ENCODE results near the gene MYH15. TPM values are rescaled to one million over a fixed set of nuclear protein-coding genes. Genes with fewer than 3 reads are reported as not detected.

MYH15 gene
- total RNA-seq (under 1 TPM; 0.18 to 0.31 TPM), polyA plus RNA-seq (under 1 TPM; 0.06 to 0.31 TPM)
- long read RNA-seq, donor 1: 0 reads
- long read RNA-seq, donor 2: 0 reads
- long read RNA-seq, donor 3: 0 reads
- long read RNA-seq, donor 4: 0 reads
- long read RNA-seq, donor 5: 0 reads

- no peaks in the 10 kb centered on the region for H3K9me3 ChIP-seq (ENCODE audit: control insufficient read depth in 4 of 4, insufficient read depth in 3 of 4, low read length in 3 of 4)
- TF ChIP-seq CTCF (IDR thresholded peaks at IDR 0.05; ENCODE audit: control extremely low read depth, extremely low read depth): no peak
- ATAC-seq (ENCODE audit: insufficient read depth, low FRiP score): no peak
- H3K4me3 ChIP-seq: no peak within 1 kb of the TSS
- WGBS, 2 donors: 91% methylated on average over 3 of the region's 3 CpGs
- H3K36me3 ChIP-seq (ENCODE audit: control insufficient read depth in 4 of 4, insufficient read depth in 4 of 4, low read length in 4 of 4): no peaks in the 10 kb centered on the region
- no peak within 1 kb of the TSS for H3K9ac ChIP-seq (ENCODE audit: insufficient read depth in 1 of 2, low read length in 2 of 2)
- DNase-seq: no peak
- H3K4me1 ChIP-seq (ENCODE audit: control insufficient read depth in 5 of 5, insufficient read depth in 5 of 5, low read length in 5 of 5): no peaks in the 10 kb centered on the region
- H3K27me3 ChIP-seq (ENCODE audit: control insufficient read depth in 3 of 3, insufficient read depth in 3 of 3, low read length in 2 of 3): no peaks in the 10 kb centered on the region
- no peak within 1 kb of the TSS for H3K27ac ChIP-seq (ENCODE audit: low read depth in 1 of 2, low read length in 1 of 2)
These were observed at the start of gene MYH15 for GRCh38 chr3:108510496-108510895. Gene MYH15, minus strand, starts transcription at chr3:108510596. Its CDS starts 66 bp downstream, at chr3:108510530.

GRCh38 chr3:108555966-108556581 is 45.7 kb upstream of the MYH15 start:
- no peak for ATAC-seq (ENCODE audit: insufficient read depth, low FRiP score)
- H3K4me1 ChIP-seq (ENCODE audit: control insufficient read depth in 5 of 5, insufficient read depth in 5 of 5, low read length in 5 of 5): no peaks in the 10 kb centered on the region
- H3K27ac ChIP-seq (ENCODE audit: low read depth in 1 of 2, low read length in 1 of 2): no peak overlapping the region
- no peak for DNase-seq
- H3K27me3 ChIP-seq (ENCODE audit: control insufficient read depth in 3 of 3, insufficient read depth in 3 of 3, low read length in 2 of 3): no peaks in the 10 kb centered on the region
- peaks cover 0 to 9% (median 3%) of the 10 kb centered on the region in 4 donors for H3K36me3 ChIP-seq (ENCODE audit: control insufficient read depth in 4 of 4, insufficient read depth in 4 of 4, low read length in 4 of 4)
- no peak for TF ChIP-seq CTCF (IDR thresholded peaks at IDR 0.05; ENCODE audit: control extremely low read depth, extremely low read depth)
- H3K9ac ChIP-seq (ENCODE audit: insufficient read depth in 1 of 2, low read length in 2 of 2): no peak overlapping the region
- H3K4me3 ChIP-seq: no peak overlapping the region
- no peaks in the 10 kb centered on the region for H3K9me3 ChIP-seq (ENCODE audit: control insufficient read depth in 4 of 4, insufficient read depth in 3 of 4, low read length in 3 of 4)
- WGBS, 2 donors: 68 to 82% methylated on average over 2 of the region's 2 CpGs

DNA sequence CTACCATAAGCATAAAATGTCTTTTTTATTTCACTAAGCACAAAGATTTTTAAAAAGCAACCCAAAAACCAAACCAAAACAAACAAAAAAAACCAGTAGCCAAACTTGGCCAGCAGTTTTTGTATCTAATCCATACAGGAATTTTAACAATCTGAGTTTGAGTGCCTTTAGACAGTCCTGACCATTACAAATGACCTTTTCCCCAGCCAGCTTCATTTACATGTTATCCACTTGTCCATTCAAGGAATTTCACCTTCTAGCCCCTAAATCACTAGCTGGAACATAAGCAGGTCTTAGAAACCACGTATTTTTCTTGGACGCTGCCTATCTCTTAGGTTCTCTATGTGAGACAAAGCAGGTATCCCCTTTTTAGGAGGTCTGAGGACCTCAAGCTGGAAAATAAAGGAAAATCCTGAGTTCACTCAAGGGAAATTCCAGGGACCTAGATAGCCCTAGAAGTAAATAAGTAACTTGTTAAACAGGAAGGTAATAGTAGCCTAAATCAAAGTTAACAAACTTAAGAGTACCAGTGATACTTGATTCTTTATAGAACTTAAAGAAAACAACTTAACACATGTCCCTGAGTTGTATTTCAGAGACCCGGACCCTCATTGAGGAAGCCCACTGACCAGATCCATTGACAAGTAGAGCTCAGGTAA is 44.6 kb upstream of the MYH15 start:
- WGBS, 2 donors: 68 to 85% methylated on average over 3 of the region's 3 CpGs
- Histone ChIP-seq H3K9ac (ENCODE audit: insufficient read depth in 1 of 2, low read length in 2 of 2) (no peak overlapping the region), H3K36me3 (ENCODE audit: control insufficient read depth in 4 of 4, insufficient read depth in 4 of 4, low read length in 4 of 4) (peaks cover 0 to 7% (median 3%) of the 10 kb centered on the region in 4 donors), H3K27me3 (ENCODE audit: control insufficient read depth in 3 of 3, insufficient read depth in 3 of 3, low read length in 2 of 3) (no peaks in the 10 kb centered on the region), H3K27ac (ENCODE audit: low read depth in 1 of 2, low read length in 1 of 2) (no peak overlapping the region), H3K4me3 (no peak overlapping the region), H3K4me1 (ENCODE audit: control insufficient read depth in 5 of 5, insufficient read depth in 5 of 5, low read length in 5 of 5) (no peaks in the 10 kb centered on the region), H3K9me3 (ENCODE audit: control insufficient read depth in 4 of 4, insufficient read depth in 3 of 4, low read length in 3 of 4) (no peaks in the 10 kb centered on the region)
- ATAC-seq (ENCODE audit: insufficient read depth, low FRiP score) (no peak), DNase-seq (no peak)
- no peak for TF ChIP-seq CTCF (IDR thresholded peaks at IDR 0.05; ENCODE audit: control extremely low read depth, extremely low read depth)

Data from lung (tissue), 16 donors.